ENCODE data around the gene RBMX2. TPM values are rescaled to one million over a fixed set of nuclear protein-coding genes. Genes with fewer than 3 reads are reported as not detected.

Gene RBMX2
- total and polyA plus RNA-seq, 2 of the 13 experiments (the other 11 are each of a cell fraction or from before 2014, with no cell fraction given): 13.9 to 24.4 TPM

DNA sequence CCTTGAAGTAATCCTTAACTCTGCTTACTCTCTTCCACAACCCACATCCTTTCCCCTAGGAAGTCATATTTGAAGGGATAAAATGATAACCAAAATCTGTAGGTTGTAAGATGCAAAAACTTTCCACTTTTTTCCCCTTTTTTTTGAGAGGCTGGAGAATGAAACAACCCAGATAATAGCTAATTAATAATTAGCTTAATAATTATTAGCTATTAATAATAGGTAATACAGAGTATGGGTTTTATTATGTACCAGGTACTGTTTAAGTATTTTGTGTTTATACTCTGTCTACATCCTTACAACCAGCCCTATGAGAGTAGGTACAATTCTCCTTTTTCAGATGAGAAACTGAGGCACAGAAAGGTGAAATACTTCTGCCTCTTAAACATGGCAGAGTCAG is 25.7 kb upstream of the RBMX2 start (continued):
- no peak for TF ChIP-seq ZNF609 (CRISPR knock-in tag; IDR thresholded peaks at IDR 0.05; ENCODE audit: borderline replicate concordance)
- TF ChIP-seq ZNF737 (CRISPR knock-in tag; IDR thresholded peaks at IDR 0.05; ENCODE audit: borderline replicate concordance): no peak

DNA sequence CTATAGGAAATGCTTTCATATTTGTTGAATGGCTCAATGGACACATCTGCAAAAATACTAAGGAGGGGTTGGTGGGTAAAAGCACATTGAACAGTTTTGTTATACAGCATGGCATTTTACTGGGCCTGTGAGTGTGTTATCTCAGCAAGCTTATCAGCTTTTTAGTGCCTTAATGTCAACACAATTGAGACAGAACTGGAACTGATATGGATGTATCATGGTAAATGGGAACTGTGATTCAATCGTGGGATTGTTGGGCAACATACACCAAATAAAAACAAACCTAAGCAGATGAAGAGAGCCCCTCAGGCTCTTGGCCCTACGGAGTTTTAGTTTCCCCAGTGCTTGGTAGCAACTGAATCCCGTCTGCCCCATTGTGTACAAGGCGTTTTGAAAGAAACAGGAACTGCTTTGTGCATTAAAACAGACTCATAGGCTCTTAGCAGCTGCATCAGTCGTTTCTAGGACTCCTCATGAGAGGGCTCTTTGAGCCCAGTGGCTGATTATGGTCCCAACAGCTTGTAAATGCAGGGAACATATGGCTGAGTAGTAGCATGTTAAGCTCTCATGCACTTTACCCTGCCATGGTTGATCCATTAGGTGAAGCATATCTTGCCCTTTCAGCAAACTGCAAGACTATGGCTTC is 23.6 kb upstream of the RBMX2 start:
- Histone ChIP-seq H3K4me2 (ENCODE audit: low read depth, low read length) (no peak overlapping the region), H3K9ac (ENCODE audit: insufficient read depth, low read depth, low read length) (no peak overlapping the region), H2AFZ (ENCODE audit: low read length) (no peak overlapping the region), H3K27ac (ENCODE audit: extremely low read length, insufficient read depth, low read length) (no peak overlapping the region), H3K79me2 (ENCODE audit: insufficient read depth, low read length) (no peaks in the 10 kb centered on the region), H3K27me3 (ENCODE audit: control insufficient read depth in 1 of 2, insufficient read depth in 2 of 2, low read length in 2 of 2) (no peaks in the 10 kb centered on the region), H4K20me1 (ENCODE audit: insufficient read depth, low read length) (no peaks in the 10 kb centered on the region), H3K9me3 (ENCODE audit: low read length) (no peaks in the 10 kb centered on the region), H3K4me3 (replicated peaks in 1 of 3; ENCODE audit: insufficient read depth in 1 of 3, low read depth in 2 of 3, low read length in 3 of 3) (no peak overlapping the region), H3K4me1 (ENCODE audit: insufficient read depth, low read length) (no peaks in the 10 kb centered on the region), H3K36me3 (replicated peaks in 1 of 2; ENCODE audit: control insufficient read depth in 1 of 2, insufficient read depth in 2 of 2, low read length in 2 of 2) (no peaks in the 10 kb centered on the region)
- in situ Hi-C loops (cut with HindIII; ENCODE audit: extremely low pct_ligation_motif_present, low pct_unique_long_range_greater_than_20kb) (no loop called here), intact Hi-C loops (cut with micrococcal nuclease; ENCODE audit: unreplicated experiment) (no loop called here)
- FAIRE-seq (no peak), DNase-seq (ENCODE audit: low spot score) (no peak), ATAC-seq (no peak)
- POLR2A ChIA-PET: no interaction called here
- 10% methylated on average over 1 of the region's 5 CpGs for WGBS (ENCODE audit: low lambda C conversion rate)
- BruUV-seq (replicated peaks): no TSS peak
- CTCF ChIA-PET (ENCODE audit: low intra/inter-chr PET ratio, low total read pairs): no interaction called here
- TF ChIP-seq SRSF9 (IDR thresholded peaks at IDR 0.05; ENCODE audit: borderline replicate concordance, insufficient read depth, low read depth, low read length, poor library complexity, severe bottlenecking) (no peak), ZIK1 (CRISPR knock-in tag; IDR thresholded peaks at IDR 0.05; ENCODE audit: borderline replicate concordance, low read depth) (no peak), NFRKB (IDR thresholded peaks at IDR 0.05) (no peak)
- TF ChIP-seq, protein P1, sequence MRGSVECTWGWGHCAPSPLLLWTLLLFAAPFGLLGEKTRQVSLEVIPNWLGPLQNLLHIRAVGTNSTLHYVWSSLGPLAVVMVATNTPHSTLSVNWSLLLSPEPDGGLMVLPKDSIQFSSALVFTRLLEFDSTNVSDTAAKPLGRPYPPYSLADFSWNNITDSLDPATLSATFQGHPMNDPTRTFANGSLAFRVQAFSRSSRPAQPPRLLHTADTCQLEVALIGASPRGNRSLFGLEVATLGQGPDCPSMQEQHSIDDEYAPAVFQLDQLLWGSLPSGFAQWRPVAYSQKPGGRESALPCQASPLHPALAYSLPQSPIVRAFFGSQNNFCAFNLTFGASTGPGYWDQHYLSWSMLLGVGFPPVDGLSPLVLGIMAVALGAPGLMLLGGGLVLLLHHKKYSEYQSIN (CRISPR knock-in tag; IDR thresholded peaks at IDR 0.05; ENCODE audit: borderline replicate concordance): no peak
- TF ChIP-seq, protein P2, sequence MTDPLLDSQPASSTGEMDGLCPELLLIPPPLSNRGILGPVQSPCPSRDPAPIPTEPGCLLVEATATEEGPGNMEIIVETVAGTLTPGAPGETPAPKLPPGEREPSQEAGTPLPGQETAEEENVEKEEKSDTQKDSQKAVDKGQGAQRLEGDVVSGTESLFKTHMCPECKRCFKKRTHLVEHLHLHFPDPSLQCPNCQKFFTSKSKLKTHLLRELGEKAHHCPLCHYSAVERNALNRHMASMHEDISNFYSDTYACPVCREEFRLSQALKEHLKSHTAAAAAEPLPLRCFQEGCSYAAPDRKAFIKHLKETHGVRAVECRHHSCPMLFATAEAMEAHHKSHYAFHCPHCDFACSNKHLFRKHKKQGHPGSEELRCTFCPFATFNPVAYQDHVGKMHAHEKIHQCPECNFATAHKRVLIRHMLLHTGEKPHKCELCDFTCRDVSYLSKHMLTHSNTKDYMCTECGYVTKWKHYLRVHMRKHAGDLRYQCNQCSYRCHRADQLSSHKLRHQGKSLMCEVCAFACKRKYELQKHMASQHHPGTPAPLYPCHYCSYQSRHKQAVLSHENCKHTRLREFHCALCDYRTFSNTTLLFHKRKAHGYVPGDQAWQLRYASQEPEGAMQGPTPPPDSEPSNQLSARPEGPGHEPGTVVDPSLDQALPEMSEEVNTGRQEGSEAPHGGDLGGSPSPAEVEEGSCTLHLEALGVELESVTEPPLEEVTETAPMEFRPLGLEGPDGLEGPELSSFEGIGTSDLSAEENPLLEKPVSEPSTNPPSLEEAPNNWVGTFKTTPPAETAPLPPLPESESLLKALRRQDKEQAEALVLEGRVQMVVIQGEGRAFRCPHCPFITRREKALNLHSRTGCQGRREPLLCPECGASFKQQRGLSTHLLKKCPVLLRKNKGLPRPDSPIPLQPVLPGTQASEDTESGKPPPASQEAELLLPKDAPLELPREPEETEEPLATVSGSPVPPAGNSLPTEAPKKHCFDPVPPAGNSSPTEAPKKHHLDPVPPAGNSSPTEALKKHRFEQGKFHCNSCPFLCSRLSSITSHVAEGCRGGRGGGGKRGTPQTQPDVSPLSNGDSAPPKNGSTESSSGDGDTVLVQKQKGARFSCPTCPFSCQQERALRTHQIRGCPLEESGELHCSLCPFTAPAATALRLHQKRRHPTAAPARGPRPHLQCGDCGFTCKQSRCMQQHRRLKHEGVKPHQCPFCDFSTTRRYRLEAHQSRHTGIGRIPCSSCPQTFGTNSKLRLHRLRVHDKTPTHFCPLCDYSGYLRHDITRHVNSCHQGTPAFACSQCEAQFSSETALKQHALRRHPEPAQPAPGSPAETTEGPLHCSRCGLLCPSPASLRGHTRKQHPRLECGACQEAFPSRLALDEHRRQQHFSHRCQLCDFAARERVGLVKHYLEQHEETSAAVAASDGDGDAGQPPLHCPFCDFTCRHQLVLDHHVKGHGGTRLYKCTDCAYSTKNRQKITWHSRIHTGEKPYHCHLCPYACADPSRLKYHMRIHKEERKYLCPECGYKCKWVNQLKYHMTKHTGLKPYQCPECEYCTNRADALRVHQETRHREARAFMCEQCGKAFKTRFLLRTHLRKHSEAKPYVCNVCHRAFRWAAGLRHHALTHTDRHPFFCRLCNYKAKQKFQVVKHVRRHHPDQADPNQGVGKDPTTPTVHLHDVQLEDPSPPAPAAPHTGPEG (CRISPR knock-in tag; IDR thresholded peaks at IDR 0.05): no peak
